HG03066 (cell line): ENCODE data around the gene AKR1B1.

ENCODE experiments used
- ATAC-seq: cut with Tn5 transposase; IDR thresholded peaks from one replicate; pipeline ENCODE4 v1.9.1; 2021; ENCODE audit warnings: low read depth; ENCODE audit not compliant: unreplicated experiment

The AKR1B1 gene

GRCh38 chr7:134470864-134471263 lies 12.0 kb upstream of the AKR1B1 start:
- ATAC-seq, result no peak

- ATAC-seq, result no peak
These were observed 10.7 kb upstream of the AKR1B1 start for GRCh38 chr7:134469622-134470021.

GRCh38 chr7:134468475-134468874 lies 9.6 kb upstream of the AKR1B1 start:
- no peak for ATAC-seq

- ATAC-seq, result no peak
These were observed 9.2 kb upstream of the AKR1B1 start for GRCh38 chr7:134468054-134468453.

- ATAC-seq, result no peak
These were observed 6.6 kb upstream of the AKR1B1 start for GRCh38 chr7:134465491-134465890.

GRCh38 chr7:134464496-134464895 lies 5.6 kb upstream of the AKR1B1 start:
- ATAC-seq, result no peak

GRCh38 chr7:134463751-134464150 lies 4.9 kb upstream of the AKR1B1 start:
- ATAC-seq, result no peak

GRCh38 chr7:134462337-134462925 lies 3.5 kb upstream of the AKR1B1 start:
- no peak for ATAC-seq

- ATAC-seq, result no peak
These were observed 3.0 kb upstream of the AKR1B1 start for GRCh38 chr7:134461916-134462315.

GRCh38 chr7:134459981-134460380 lies 1.1 kb upstream of the AKR1B1 start:
- no peak for ATAC-seq

- peak; percentile 40 for ATAC-seq
These were observed 527 bp downstream of the AKR1B1 start for GRCh38 chr7:134458341-134458805.

- ATAC-seq, result no peak
These were observed 1.7 kb downstream of the AKR1B1 start for GRCh38 chr7:134457210-134457609.

- ATAC-seq, result no peak
These were observed 4.6 kb downstream of the AKR1B1 start for GRCh38 chr7:134454277-134454676.

GRCh38 chr7:134453518-134453917 lies 5.4 kb downstream of the AKR1B1 start:
- no peak for ATAC-seq

- ATAC-seq, result no peak
These were observed 5.9 kb downstream of the AKR1B1 start for GRCh38 chr7:134452991-134453473.

GRCh38 chr7:134452419-134452838 lies 6.5 kb downstream of the AKR1B1 start:
- no peak for ATAC-seq

GRCh38 chr7:134451656-134452055 lies 7.2 kb downstream of the AKR1B1 start:
- no peak for ATAC-seq

- no peak for ATAC-seq
These were observed 8.5 kb downstream of the AKR1B1 start for GRCh38 chr7:134450294-134451000.

GRCh38 chr7:134449680-134450079 lies 9.2 kb downstream of the AKR1B1 start:
- ATAC-seq, result no peak

- no peak for ATAC-seq
These were observed 10.3 kb downstream of the AKR1B1 start for GRCh38 chr7:134448356-134449229.

- ATAC-seq, result no peak
These were observed 11.5 kb downstream of the AKR1B1 start for GRCh38 chr7:134447383-134447782.
